Stimulated activated CD4-positive, alpha-beta T cell treated with anti-CD3 and anti-CD28 coated beads, Interleukin-2, amount 100 ng/mL, for 4 hours (primary cell): ENCODE results near the gene AP3B2.
"Not testable (repeated sequence)": the region's sequence is repeated elsewhere in the genome, so short reads cannot be mapped to it uniquely, and the experiment has no call there.

ENCODE experiments used
- DNase-seq: peaks from one replicate; pipeline ENCODE4 v3.0.0-alpha.2; 2020; ENCODE audit warnings: low read depth

AP3B2 gene

DNA sequence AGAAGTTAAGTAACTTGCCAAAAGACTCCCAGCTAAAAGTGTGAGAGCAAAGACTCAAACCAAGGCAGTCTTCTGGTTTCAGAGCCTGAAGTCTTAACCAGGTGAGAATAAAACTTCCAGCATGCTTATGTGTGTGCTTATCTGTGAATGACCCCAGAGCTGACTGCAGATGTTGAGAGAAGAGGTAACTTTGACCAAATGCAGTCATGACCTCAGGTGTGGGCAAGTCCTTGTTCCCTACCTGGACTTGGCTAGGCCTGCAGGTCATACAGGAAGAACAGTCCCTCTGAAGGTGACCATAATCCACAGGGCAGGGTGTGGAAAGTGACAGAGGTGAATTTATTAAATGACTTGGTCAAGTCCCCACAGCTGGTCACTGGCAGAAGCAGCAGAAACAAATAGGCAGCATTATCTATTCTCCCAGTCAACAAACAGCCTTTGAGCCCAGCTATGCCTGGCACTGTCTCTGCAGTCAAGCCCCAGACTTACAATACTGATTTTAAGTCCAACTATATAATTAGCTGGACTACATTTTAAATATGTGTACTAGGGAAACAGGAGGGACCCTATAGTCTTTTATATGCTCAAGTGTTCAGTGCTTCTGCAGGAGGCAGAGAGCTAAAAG is 59.5 kb downstream of the AP3B2 start:
- no peak for DNase-seq

DNA sequence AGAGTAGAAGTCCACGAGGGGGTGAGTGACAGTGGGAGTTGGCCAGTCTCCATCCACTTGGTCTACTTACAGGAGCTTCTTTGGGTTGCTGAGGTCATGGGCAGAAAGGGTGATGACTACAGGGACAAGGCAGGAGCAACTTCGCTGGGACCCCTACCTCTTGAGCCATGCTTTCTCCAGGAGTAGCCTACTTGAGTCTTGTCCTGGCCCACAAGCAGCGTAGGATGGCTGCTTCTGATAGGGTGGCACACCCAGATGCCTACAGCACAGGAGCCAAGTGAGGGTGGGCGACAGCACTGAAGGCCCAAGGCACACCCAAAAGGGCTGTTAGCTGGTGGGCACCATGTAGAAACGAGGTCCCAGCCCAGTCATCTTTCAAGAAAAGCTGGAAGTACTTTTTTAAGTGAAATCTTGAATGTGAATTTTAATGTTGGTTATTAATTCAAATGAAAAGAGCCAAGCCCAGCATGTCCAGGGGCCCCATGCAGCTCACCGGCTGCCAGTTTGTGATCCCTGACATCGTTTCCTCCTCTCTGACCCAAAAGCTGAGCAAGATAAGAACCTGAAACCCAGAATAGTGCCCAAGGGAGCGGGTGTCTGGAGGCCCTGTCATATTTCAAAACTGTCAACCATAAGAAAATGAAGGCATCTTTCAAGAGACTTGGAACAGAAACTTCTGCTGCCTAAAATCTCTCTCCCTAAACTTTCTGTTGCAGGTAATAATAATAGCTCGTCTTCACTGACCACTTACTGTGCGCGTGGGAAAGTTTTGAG is 60.3 kb downstream of the AP3B2 start:
- DNase-seq = no peak

DNA sequence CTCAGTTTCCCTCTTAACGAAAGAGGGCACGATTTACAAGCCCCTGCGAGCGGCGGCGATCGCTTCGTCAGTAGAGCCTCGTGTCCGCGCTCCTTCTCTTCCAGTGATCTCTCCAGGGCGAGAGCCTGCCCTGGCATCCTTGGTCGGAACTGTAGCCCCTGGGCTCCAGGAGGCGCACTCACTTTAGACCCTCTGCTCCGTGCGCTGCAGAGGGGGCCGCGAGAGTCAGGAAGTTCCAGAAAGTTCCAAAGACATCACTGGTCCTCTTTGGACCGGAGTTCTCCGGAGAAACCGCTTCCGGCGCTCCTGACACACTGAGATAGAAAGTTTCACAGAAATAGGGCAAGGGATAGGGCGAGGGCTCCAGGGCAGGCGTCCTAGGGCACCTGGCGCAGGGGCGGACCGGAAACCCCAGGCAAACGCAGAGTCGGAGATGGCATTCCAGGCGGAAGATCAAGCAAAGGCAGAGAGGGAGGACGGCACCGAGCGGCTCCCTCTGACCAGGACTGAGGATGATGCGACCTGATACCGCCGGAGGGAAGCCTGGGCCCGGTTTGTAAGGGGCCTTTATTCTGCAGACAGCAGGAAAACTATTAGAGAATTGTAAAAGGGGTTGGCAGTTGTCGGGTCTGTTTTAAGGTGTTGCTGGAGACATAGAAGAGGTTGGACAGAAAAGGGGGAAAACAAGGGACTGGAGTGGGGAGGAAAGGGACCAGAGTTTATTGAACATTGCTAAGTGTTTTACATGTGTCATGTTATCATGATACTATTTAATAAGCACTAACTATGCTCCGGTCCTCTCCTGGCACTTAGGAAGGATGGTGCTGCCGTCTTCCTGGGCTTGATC is 61.2 kb downstream of the AP3B2 start:
- DNase-seq = no peak

DNA sequence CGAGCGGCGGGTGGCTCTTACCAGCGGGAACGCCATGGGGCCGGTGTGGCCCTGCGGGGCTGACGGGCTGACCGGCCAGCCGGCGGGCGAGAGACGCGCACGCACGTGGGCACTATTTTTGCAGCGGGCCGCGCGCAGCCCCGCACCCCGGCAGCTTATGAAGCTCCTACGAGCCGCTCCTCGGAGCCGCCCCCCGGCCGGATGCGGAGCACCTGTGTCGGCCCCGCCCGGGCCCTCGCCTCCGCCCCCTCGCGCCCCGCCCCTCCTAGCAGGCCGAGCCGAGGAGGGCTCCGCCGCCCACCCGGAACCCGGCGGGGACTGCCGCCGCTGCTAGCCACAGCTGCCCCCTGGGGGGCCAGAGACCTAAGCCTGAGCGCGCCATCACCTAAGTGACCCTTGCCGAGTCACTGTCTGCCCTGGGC is 61.8 kb downstream of the AP3B2 start:
- peak; percentile 55 for DNase-seq

DNA sequence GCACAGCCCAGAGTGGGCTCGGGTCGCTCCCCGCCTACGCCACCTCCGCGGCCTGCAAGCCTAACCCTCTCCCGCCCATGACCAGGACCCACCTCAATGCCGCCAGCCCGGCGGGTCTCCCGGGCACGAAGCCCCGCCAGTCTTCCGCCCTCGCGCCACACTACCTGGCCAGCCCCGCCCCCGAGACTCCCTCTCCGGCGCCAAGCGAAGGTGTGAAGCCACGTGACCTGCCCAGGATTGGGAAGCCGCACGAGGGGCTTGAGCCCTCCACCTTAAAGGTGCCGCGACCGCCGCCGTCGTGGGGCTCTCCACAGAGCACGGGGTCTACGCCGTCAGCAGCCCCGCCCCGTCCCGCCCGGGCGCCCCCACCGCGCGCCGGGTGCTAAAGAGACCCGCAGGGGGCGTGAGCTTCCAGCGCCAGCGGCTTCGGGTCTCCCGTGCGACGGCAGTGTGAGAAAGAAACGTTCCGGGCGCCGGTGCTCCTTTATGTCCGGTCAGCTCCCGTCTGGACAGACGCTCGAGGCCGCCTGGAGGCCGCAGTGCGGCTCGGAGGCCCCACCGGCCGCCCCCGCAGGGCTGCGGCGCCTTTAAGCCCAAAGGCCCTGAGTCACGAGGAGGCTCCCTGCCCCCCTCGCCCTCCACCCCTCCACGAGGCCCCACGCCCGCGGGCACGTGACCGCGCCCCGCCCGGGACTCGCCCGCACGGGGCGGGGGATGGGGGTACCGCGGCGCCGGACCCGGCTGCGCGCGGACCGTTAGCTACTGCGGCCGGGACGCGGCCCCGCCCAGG is 62.4 kb downstream of the AP3B2 start, which contains the start of gene CPEB1:
CPEB1 (minus strand) TSS at position 319 of the 790 bp plus-strand sequence. CDS start 18,904 bp downstream, outside the sequence.
- peak; percentile 59 for DNase-seq

DNA sequence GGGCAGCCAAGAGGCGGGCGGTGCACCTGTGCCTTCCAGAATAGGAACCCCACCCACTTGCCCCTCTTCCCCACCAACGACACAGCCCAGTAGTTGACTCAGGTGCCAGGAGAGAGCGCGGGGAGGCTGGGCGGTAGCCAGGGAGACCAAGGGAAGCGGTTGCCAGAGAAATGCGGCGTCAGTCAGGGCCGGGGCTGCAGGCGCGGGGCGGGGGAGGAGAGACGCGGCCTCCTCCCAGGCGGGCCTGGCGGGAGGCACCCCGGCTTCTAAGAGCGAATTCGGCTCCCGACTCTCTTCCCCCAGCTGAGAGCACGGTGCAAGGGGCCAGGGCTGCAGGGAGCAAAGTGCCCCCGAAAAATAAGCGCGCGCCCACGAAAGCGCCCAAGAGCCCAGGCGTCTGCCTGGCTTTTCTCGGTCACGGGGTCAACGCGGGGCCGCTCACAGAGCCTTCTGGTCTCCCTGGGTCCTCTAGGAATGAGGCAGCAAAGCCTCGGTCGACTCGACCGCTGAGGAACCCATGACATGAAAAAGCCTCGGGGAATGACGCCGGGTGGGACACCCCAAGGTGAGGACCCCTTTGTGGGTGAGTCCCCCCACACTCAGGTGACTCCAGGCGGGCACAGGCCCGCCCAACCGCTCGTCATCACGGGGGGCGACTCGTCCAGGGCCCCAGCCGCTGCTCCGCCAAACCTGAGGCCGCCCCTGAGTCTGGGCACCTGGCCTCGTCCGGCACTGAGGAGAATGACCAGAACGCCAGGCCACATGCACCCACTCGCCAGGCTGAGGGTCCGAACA is 63.2 kb downstream of the AP3B2 start:
- DNase-seq = no peak

DNA sequence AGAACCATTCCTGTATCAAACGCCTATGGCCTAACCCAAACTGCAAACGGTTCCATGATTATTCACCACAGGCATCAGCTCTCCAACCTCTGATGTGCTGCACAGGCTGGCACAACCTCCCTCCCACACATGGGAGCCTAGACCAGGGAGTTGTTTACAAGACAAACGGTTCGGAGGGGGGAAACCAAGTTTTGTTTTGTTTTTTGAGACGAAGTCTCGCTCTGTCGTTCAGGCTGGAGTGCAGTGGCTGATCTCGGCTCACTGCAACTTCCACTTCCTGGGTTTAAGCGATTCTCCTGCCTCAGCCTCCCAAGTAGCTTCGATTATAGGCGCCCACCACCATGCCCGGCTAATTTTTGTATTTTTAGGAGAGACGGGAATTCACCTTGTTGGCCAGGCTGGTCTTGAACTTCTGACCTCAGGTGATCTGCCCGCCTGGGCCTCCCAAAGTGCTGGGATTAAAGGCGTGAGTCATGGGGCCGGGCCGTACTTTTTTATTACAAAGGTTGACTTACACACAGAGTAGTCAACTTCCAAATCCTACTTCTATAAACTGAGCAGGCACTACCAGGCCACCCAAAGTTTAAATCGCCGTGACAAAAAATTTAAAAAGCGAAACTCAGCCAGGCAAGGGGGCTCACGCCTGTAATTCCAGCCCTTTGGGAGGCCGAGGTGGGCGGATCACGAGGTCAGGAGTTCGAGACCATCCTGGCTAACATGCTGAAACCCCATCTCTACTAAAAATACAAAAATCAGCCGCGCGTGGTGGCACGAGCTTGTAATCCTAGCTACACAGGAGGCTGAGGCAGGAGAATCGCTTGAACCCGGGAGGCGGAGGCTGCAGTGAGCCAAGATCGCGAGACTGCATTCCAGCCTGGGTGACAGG is 64.5 kb downstream of the AP3B2 start:
- not testable (repeated sequence) for DNase-seq

DNA sequence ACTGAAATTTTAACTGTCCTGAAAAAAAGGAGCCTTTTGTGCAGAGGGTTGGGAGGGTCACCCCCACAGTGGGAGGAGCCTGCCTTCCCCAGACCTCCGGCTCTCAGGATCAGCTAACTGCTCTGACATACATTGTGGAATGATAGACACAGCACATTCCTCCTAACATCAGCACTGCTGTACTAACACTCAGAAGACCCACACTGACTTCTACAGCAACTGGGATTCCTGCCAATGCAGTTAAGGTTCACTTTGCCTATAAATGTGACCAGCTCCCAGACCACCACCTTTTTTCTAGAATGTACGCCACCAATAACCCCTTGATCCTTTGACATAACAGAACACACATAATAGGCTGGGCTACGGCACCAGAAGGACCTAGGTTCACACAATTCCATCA is 65.7 kb downstream of the AP3B2 start:
- no peak for DNase-seq

DNA sequence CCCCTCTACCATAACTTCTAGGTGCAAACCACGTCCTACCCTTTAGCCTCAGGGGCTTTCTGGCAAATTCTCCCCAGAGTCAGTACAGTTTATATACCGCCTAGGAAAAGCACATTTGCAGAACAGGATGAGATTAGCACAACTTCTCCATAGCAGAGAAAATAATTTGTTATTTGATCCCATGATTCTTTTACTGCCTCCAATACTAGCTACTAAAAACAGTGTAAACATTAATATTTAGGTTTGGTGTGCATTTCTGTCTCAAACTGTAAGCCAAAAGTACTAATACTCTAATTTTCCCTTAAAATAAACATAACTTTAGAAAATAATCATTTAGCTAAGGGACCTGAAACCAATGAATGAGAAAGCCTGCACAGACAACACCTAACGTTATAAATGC is 67.0 kb downstream of the AP3B2 start:
- no peak for DNase-seq

DNA sequence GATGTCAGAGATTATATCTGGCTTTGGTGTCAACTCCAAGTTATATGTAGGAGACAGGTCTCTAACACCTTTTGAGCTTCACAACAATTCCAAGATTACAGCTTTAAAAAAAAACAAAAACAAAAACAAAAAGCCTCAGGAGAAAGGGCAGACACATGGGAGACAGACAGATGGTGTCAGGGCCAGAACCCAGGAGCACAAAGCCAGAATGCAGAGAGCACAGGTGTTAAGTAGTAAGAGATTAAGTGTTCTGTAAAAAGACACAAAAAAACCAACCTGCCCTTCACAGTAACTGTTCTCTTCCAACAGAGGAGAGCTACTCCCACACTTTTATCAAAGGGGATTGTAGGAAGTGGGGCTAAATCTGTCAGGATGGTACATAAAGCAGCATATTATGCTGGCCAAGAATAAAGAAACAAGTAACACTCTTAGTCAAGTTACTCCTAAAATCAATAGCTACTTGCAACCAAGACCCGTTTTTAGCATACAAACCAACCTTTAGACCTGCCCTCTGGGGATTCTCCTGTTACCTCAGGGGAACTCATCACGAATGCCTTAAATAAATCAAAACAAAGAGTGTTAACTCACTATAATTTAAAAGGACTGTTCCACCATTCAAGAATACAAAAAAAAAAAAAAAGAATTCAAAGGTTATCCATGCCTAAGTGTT is 68.4 kb downstream of the AP3B2 start:
- no peak for DNase-seq

DNA sequence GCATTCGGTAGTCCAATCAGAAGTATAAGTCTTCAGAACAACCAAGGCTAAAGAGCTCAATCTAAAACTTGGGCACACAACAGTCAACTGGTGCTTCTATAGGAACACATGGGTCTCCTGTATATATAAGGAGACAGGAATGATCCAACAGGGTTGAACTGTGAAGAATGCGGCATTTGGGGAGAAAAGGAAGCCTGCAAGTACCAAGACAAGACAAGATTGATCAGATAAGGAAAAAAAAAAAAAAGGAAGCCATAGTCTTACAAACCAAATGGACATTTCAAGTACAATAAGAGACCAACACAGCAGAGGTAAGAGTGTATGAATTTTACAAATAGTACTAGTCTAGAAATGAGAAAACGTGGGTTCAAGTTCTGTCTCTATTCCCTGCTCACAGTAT is 69.0 kb downstream of the AP3B2 start:
- DNase-seq = no peak

DNA sequence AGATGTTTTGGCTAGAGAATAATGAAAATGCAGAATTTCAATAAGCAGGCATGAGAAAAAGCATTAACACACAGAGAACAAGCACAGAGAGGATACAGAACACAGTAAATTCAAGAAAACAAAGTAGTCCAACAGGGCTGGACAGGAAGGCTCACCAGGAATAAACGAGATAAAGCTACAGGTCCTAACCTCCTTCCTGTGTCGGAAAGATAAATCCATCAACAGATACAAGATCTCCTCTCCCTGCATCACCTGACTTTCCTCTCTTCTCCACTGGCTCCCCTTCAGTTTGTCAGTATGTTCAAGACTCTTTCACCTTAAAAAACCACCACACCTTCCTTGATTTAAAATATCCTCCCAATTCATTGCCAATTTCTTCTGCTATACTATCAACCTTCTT is 73.9 kb downstream of the AP3B2 start:
- DNase-seq = no peak

DNA sequence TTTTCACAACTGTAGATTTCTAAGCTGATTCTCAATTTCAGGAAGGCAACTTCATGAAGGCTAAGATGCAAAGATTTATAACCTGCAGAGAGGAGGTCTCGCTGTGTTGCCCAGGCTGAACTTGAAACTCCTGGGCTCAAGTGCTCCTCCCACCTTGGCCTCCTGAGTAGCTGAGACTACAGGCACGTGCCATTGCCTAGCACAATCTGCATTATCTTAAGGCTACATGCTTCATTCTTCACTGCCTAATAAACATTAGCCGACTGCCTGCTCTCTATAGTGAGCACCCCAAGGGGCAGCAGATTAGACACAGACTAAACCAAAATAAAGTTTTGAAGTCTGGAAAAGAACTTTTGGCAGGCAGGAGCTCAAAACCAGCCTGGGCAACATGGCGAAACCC is 79.6 kb downstream of the AP3B2 start:
- no peak for DNase-seq

DNA sequence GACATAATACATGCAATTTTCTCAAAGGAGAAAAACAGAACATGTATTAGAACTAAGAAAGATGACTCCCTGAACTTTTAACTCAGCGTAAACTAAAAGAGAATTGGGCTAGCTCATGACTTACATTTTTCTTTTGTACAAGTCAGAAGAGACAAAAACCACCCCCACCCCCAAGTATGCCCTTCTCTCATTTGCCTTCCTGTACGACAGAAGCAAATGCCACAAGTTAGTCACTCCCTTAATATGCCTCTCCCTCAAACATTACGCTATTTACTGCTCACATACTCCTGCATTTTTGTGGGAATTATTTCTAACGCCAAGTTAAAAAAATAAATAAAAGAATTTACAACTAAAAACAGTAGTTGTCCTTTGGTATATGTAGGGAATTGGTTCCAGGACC is 84.5 kb downstream of the AP3B2 start:
- DNase-seq = no peak

DNA sequence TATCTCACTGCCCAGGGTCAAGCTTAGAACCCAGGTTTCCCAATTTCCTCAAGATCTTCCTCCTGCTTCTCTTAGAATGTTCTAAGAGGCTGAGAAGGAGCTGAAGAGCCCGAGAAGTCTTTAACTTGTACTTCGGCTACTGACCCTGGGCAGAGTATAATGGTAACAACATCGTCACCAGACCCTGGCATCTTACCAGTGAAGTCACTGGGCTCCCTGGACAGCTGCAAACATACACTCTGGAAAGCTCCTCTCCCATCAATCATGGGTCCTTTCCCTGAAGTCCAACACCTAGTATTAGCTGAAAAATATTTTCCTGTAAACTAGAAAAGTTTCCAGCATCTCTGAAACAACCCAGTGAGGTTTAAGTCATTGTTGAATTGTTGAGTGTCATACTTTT is 85.2 kb downstream of the AP3B2 start:
- DNase-seq = no peak

DNA sequence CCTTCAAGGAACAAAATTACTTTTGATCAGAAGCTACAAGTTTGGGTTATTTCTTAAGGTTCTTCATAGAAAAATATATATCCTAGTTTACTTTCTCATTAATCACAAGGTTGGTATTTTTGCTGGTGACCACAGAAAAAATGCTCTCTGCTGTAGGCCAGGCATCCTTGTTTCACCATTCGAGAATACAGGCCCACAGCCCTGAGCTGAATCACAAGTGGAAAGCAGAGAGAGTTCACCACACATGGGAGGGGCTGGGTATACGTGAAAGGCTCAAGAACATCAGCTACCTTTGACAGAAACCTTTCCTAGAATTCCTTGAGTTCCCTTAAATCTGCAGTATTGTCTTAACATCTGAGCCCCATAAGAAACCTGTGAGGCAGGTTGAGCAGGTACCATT is 85.7 kb downstream of the AP3B2 start:
- DNase-seq = no peak

DNA sequence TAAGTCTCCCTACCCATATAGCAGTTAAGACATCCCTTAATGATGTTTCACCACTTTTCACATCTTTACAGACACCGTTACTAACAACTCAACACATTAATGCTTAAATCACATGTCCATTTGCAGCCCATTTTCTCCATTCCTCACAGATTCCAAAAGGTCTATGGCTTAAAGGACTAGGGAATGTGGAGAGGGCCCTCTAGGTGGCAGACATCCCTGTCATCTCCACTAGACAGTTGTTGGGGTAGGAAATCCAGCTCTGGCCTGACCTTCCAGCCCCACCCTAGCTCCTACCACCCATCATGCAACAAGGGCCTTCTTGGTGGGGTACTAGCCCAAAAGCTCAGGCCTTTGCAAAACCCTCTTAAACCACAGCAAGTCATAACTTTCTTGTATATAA is 87.7 kb downstream of the AP3B2 start:
- DNase-seq = no peak

DNA sequence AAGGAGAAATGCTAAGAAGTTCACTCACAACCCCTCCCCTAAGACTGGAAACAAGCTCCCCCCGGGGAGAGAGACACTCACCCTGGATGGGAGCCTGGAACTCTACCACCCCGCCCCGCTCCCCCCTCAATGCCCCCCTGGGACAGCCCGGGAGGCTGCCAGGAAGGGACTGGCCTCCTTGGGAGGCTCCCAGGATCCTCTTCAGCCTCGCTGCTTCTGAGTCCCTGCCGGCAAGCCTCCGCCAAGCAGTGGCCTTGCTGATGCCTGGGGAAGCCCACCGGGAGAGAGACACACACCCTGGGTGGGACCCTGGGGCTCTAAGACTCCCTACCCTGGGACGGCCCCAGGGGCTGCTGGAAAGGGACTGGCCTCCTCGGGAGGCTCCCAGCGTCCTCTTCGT is 95.9 kb downstream of the AP3B2 start:
- DNase-seq = no peak

DNA sequence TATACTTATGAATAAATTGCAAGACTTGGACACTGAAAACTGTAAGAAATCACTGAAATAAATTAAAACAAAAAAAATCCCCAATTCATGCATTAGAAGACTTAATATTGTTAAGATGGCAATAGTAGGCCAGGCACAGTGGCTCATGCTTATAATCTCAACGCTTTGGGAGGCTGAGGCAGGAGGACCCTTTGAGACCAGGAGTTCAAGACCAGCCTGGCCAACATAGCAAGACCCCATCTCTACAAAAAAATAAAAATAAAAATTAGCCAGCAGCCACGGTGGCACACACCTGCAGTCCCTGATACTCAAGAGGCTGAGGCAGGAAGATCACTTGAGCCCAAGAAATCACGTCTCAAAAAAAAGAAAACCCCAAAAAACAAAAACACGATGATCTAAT is 98.3 kb downstream of the AP3B2 start:
- DNase-seq = no peak
